Measurements from ENCODE around the gene GPATCH4.

The GPATCH4 gene

DNA sequence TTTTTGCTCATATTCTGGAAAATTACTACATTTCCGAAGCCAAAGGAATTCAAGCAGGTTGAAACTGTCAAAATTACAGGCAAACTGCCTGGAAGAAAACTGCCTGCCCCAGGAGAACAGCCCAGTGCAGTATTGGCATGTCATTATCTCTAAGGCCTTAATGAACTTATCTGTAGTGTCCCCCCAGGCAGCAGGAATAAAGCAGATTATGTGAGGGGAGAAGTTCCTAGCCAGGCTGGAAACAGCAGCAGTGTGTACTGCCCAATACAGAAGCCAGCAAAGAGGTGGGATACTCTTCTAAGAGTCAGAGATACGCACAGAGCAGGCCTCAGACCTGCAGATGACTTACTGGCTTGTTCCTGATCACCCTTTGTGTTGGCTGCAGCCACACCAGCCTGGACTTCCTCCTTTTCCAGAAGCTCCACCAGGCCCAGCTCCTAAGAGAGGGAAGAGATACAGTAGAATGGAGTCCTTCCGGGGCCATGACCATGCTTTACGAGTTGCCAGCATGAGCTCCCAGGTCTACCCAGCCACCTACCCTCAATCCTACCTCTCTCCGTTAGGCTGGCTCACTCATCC lies 40.6 kb downstream of the GPATCH4 start:
- in situ Hi-C loops (cut with HindIII; ENCODE audit: low pct_ligation_motif_present, low sequenced_read_pairs), result no loop called here
- H3K27me3 ChIP-seq (replicated peaks), result no peaks in the 10 kb centered on the region
- no peak overlapping the region for H3K27ac ChIP-seq
- TF ChIP-seq, protein P1, sequence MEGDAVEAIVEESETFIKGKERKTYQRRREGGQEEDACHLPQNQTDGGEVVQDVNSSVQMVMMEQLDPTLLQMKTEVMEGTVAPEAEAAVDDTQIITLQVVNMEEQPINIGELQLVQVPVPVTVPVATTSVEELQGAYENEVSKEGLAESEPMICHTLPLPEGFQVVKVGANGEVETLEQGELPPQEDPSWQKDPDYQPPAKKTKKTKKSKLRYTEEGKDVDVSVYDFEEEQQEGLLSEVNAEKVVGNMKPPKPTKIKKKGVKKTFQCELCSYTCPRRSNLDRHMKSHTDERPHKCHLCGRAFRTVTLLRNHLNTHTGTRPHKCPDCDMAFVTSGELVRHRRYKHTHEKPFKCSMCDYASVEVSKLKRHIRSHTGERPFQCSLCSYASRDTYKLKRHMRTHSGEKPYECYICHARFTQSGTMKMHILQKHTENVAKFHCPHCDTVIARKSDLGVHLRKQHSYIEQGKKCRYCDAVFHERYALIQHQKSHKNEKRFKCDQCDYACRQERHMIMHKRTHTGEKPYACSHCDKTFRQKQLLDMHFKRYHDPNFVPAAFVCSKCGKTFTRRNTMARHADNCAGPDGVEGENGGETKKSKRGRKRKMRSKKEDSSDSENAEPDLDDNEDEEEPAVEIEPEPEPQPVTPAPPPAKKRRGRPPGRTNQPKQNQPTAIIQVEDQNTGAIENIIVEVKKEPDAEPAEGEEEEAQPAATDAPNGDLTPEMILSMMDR (IDR thresholded peaks at IDR 0.05; ENCODE audit: low read depth, low read length, missing control alignments), result no peak
- DNase-seq, result no peak
- H3K36me3 ChIP-seq (replicated peaks), result no peaks in the 10 kb centered on the region
- H3K4me3 ChIP-seq (ENCODE audit: low read depth, low read length), result no peak overlapping the region

DNA sequence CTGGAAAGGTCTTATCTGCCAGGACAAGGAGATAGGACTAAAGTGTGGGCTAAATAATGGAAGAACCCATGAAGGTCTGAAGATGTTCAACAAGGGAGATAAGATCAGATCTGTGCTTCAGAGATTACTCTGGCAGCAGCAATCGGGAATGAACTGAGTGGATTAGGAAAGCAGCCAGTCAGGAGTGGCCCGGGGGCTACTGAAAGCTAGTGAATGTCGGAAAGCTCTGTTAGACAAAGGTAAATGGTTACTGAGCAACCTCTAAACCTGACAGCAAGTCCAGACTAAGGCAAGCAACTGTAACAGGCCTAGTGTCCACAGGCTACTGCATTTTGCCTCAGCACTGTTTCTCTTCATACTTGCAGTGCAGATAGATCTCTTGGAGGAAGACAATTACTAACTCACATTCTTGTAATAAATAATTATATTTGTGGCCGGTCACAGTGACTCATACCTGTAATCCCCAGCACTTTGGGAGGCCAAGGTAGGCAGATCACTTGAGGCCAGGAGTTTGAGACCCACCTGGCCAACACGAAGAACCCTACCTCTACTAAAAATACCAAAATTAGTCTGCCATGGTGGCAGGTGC lies 41.4 kb downstream of the GPATCH4 start:
- no peak overlapping the region for H3K4me3 ChIP-seq (ENCODE audit: low read depth, low read length)
- H3K36me3 ChIP-seq (replicated peaks), result no peaks in the 10 kb centered on the region
- H3K27me3 ChIP-seq (replicated peaks), result no peaks in the 10 kb centered on the region
- H3K27ac ChIP-seq, result no peak overlapping the region
- TF ChIP-seq, protein P1 (IDR thresholded peaks at IDR 0.05; ENCODE audit: low read depth, low read length, missing control alignments), result no peak
- in situ Hi-C loops (cut with HindIII; ENCODE audit: low pct_ligation_motif_present, low sequenced_read_pairs), result no loop called here
- no peak for DNase-seq

DNA sequence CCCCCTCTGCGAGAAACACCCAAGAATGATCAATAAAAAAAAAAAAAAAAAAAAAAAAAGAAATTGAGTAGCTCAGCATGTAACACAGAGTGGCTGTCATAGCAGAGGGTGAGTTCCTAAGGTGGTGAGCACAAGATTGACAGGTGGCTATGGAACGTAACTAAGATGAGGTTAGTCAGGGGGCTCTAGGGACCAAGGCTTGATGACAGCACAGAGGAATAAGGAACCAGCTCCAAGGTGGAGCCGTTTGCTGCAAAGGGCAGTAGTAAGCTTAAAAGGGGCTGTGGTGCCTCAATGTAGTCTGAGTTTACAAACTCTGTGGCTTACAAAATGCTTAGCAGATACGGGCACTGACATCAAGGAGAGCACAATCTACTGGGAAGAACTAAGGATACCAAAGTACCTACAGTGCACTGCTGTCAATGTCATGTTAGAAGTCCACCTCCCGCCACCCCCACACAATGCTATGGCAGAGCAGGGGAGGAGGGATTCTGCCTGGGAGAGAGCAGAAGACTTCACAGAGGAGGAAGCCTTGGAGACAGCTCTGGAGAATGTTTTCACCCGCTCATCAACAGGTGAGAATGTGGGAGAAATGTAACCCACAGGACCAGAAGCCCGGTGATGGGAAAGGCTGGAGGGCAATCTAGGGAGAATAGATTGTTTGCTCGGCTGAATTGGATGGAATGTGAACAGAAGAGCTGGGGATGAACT lies 42.0 kb downstream of the GPATCH4 start:
- H3K4me3 ChIP-seq (ENCODE audit: low read depth, low read length), result no peak overlapping the region
- no peak overlapping the region for H3K27ac ChIP-seq
- in situ Hi-C loops (cut with HindIII; ENCODE audit: low pct_ligation_motif_present, low sequenced_read_pairs), result no loop called here
- TF ChIP-seq, protein P1 (IDR thresholded peaks at IDR 0.05; ENCODE audit: low read depth, low read length, missing control alignments), result no peak
- no peaks in the 10 kb centered on the region for H3K36me3 ChIP-seq (replicated peaks)
- DNase-seq, result no peak
- H3K27me3 ChIP-seq (replicated peaks), result no peaks in the 10 kb centered on the region

DNA sequence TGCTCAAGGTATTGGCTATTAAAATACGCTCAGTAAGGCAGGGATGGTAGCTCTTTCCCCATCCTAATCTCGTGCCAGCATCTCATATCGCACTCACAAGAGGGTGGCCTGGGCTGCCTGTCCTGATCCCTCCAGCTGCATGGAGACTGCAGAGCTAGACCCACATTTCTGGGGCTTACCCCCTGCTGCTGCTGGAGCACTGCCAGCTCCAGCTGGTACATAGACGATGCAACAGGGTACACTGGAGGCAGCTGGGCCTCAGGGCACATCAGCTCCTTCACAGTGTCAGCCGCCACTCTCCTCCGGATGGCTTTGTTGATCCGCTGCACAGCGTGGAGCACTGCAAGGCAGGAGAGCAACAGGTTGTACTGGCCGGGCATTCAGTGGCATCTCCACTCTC lies 44.9 kb downstream of the GPATCH4 start:
- Histone ChIP-seq H3K36me3 (replicated peaks) (no peaks in the 10 kb centered on the region), H3K27me3 (replicated peaks) (no peaks in the 10 kb centered on the region), H3K4me3 (ENCODE audit: low read depth, low read length) (no peak overlapping the region), H3K27ac (no peak overlapping the region)
- in situ Hi-C loops (cut with HindIII; ENCODE audit: low pct_ligation_motif_present, low sequenced_read_pairs), result no loop called here
- DNase-seq, result no peak
- TF ChIP-seq, protein P1 (IDR thresholded peaks at IDR 0.05; ENCODE audit: low read depth, low read length, missing control alignments), result no peak

DNA sequence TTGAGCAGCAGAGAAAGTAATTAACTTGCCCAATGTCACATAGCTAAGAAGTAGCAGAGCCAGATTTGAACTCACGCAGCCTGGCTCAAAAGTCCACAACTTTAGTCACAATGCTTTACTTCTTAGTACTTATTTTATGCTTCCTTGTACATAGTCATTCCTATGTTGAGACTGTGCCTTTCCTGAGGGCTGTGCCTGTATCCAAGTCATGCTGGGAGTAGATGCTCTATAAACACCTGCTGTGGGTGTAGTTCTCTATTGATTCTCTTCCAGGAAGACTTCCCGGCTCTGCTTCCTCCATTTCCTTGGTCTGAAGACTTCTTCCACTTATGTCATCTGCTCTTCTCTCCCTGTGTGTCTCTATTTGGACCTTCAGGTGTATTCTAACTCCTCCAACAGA lies 45.6 kb downstream of the GPATCH4 start:
- H3K27me3 ChIP-seq (replicated peaks), result no peaks in the 10 kb centered on the region
- in situ Hi-C loops (cut with HindIII; ENCODE audit: low pct_ligation_motif_present, low sequenced_read_pairs), result no loop called here
- DNase-seq, result no peak
- no peak overlapping the region for H3K27ac ChIP-seq
- TF ChIP-seq, protein P1 (IDR thresholded peaks at IDR 0.05; ENCODE audit: low read depth, low read length, missing control alignments), result no peak
- H3K4me3 ChIP-seq (ENCODE audit: low read depth, low read length), result no peak overlapping the region
- H3K36me3 ChIP-seq (replicated peaks), result no peaks in the 10 kb centered on the region

Measured in brain microvascular endothelial cell (primary cell).